Adrenal gland (tissue), 5 donors: ENCODE measurements around the gene HS3ST5.

Experiments
- CTCF ChIP-seq, 6 experiments: fragments of 450-650 bp in 4 of 6; fragments of 200-600 bp in 2 of 6; sonication (generic) in 1 of 6; IDR thresholded peaks; 1 replicate in 5 of 6; 2 replicates in 1 of 6; pipeline versions ENCODE4 v1.5.1 to v1.8.0; 2016 to 2021; ENCODE audit warnings: antibody characterized with exemption in 6 of 6, mild to moderate bottlenecking in 2 of 6, moderate library complexity in 1 of 6
- POLR2A ChIP-seq, 2 donors: fragments of 450-650 bp; IDR thresholded peaks; one replicate each; pipeline ENCODE4 v1.6.1; 2017; ENCODE audit warnings: antibody characterized with exemption in 2 of 2, mild to moderate bottlenecking in 2 of 2, moderate library complexity in 1 of 2
- donor health status: DM: no; HTN: no; CAD: no.

GRCh38 chr6:114281496-114281895, 61.3 kb downstream of the HS3ST5 start:
- TF ChIP-seq POLR2A (IDR thresholded peaks at IDR 0.05) = no peak
- no peak for TF ChIP-seq CTCF (IDR thresholded peaks at IDR 0.05)
